IMR-90 (cell line): ENCODE data around the gene TMEM215. TPM values are rescaled to one million over a fixed set of nuclear protein-coding genes. Genes with fewer than 3 reads are reported as not detected.

Experiments
- ATAC-seq: fragments of 200-7000 bp; cut with Tn5 transposase; 2 replicates; pipeline ENCODE4 v1.9.1; 2020; ENCODE audit warnings: low read depth, mild to moderate bottlenecking, moderate library complexity
- BruUV-seq: library from RNA; stranded (reverse); fragments of 400-500 nt; replicated peaks from 2 replicates; lab custom pipeline; 2021; lab: Mats Ljungman, UMichigan
- CTCF ChIA-PET: fragments of 300-600 bp; formaldehyde crosslinking; extraction: SDS; loops from one replicate; lab custom pipeline; 2021; ENCODE audit warnings: antibody characterized with exemption; lab: Yijun Ruan, JAX
- POLR2A ChIA-PET: fragments of 300-600 bp; sonication (Branson Sonifier 250); formaldehyde crosslinking; loops from one replicate; lab custom pipeline; 2022; ENCODE audit warnings: antibody characterized with exemption; ENCODE audit not compliant: unreplicated experiment; lab: Charles Lee
- DNase-seq: peaks from one replicate; pipeline ENCODE4 v3.0.0; 2013
- H2AFZ ChIP-seq: replicated peaks from 2 replicates; pipeline ENCODE3; 2013; ENCODE audit warnings: low read length, mild to moderate bottlenecking; ENCODE audit not compliant: poor library complexity
- H2AK5ac ChIP-seq: 2 replicates; pipeline ENCODE4 v1.6.1; 2013; ENCODE audit warnings: low read depth, low read length, inconsistent platforms
- H2AK9ac ChIP-seq: replicated peaks from 2 replicates; pipeline ENCODE3; 2013; ENCODE audit warnings: mild to moderate bottlenecking, low read depth, low read length, moderate library complexity; ENCODE audit not compliant: poor library complexity
- H2BK120ac ChIP-seq: 2 replicates; pipeline ENCODE4 v1.6.1; 2013; ENCODE audit warnings: low read depth, low read length, inconsistent platforms
- H2BK15ac ChIP-seq: 3 replicates; pipeline ENCODE4 v1.6.1; 2013; ENCODE audit warnings: low read depth, low read length, inconsistent platforms
- H2BK20ac ChIP-seq: 2 replicates; pipeline ENCODE4 v1.6.1; 2013; ENCODE audit warnings: low read depth, mild to moderate bottlenecking, inconsistent platforms, low read length, moderate library complexity
- H2BK5ac ChIP-seq: 2 replicates; pipeline ENCODE4 v1.6.1; 2013; ENCODE audit warnings: mild to moderate bottlenecking, low read depth, low read length, inconsistent platforms; ENCODE audit not compliant: poor library complexity, severe bottlenecking
- H3K14ac ChIP-seq: replicated peaks from 2 replicates; pipeline ENCODE4 v1.6.1; 2013; ENCODE audit warnings: low read depth, low read length, inconsistent platforms
- H3K18ac ChIP-seq: 2 replicates; pipeline ENCODE4 v1.6.1; 2013; ENCODE audit warnings: low read depth, low read length, control low read depth
- H3K23ac ChIP-seq: 2 replicates; pipeline ENCODE4 v1.6.1; 2013; ENCODE audit warnings: low read depth, low read length, inconsistent platforms
- H3K27ac ChIP-seq: 2 replicates; pipeline ENCODE4 v1.5.1; 2013; ENCODE audit warnings: mild to moderate bottlenecking, control low read depth, low read length; ENCODE audit not compliant: insufficient read depth
- H3K27me3 ChIP-seq: 2 replicates; pipeline ENCODE4 v1.6.1; 2013; ENCODE audit warnings: low read length; ENCODE audit not compliant: control insufficient read depth, insufficient read depth
- H3K36me3 ChIP-seq: 2 replicates; pipeline ENCODE4 v1.6.1; 2013; ENCODE audit warnings: low read length, mixed read lengths; ENCODE audit not compliant: control insufficient read depth, insufficient read depth
- H3K4ac ChIP-seq: 2 replicates; pipeline ENCODE4 v1.6.1; 2013; ENCODE audit warnings: low read depth, low read length, inconsistent platforms
- H3K4me1 ChIP-seq: 2 replicates; pipeline ENCODE4 v1.6.1; 2013; ENCODE audit warnings: low read length, mixed read lengths; ENCODE audit not compliant: control insufficient read depth, insufficient read depth
- H3K4me2 ChIP-seq: 2 replicates; pipeline ENCODE4 v1.6.1; 2013; ENCODE audit warnings: low read depth, mild to moderate bottlenecking, control low read depth, low read length, moderate library complexity
- H3K4me3 ChIP-seq: 2 replicates; pipeline ENCODE4 v1.5.1; 2013; ENCODE audit warnings: low read depth, mild to moderate bottlenecking, control low read depth, low read length, moderate library complexity; ENCODE audit not compliant: insufficient read depth
- H3K56ac ChIP-seq: 2 replicates; pipeline ENCODE4 v1.6.1; 2013; ENCODE audit warnings: low read length, inconsistent platforms; ENCODE audit not compliant: insufficient read depth; ENCODE audit errors: extremely low read depth
- H3K79me1 ChIP-seq, 2 experiments: 2 replicates each; pipeline ENCODE4 v1.6.1; 2013; ENCODE audit warnings: low read length in 2 of 2, inconsistent platforms in 1 of 2, low read depth in 1 of 2
- H3K9ac ChIP-seq: 2 replicates; pipeline ENCODE4 v1.6.1; 2013; ENCODE audit warnings: low read depth, low read length, control low read depth
- H3K9me1 ChIP-seq: 2 replicates; pipeline ENCODE4 v1.6.1; 2013; ENCODE audit warnings: low read length, inconsistent platforms; ENCODE audit not compliant: insufficient read depth
- H3K9me3 ChIP-seq: 2 replicates; pipeline ENCODE4 v1.6.1; 2013; ENCODE audit warnings: low read length; ENCODE audit not compliant: control insufficient read depth, insufficient read depth
- H4K20me1 ChIP-seq: 2 replicates; pipeline ENCODE4 v1.6.1; 2013; ENCODE audit warnings: low read length, inconsistent platforms; ENCODE audit not compliant: insufficient read depth
- H4K5ac ChIP-seq: 2 replicates; pipeline ENCODE4 v1.6.1; 2013; ENCODE audit warnings: mild to moderate bottlenecking, low read depth, low read length, control low read depth
- H4K8ac ChIP-seq, 2 experiments: 2 replicates each; pipeline ENCODE4 v1.6.1; 2013; ENCODE audit warnings: low read depth in 2 of 2, low read length in 2 of 2, control low read depth in 1 of 2, inconsistent platforms in 1 of 2
- H4K91ac ChIP-seq: 2 replicates; pipeline ENCODE4 v1.6.1; 2013; ENCODE audit warnings: low read depth, low read length, inconsistent platforms; ENCODE audit not compliant: insufficient read depth
- FOS ChIP-seq: fragments of 150-350 bp; IDR thresholded peaks from 2 replicates; pipeline ENCODE4 v1.6.1; 2016; ENCODE audit warnings: low read depth, low read length
- WGBS, 2 experiments: methylation state at CpG; one replicate each; pipeline versions ENCODE4 v1.1.5 to v1.1.7; 2013; ENCODE audit warnings: missing lambda C conversion rate in 2 of 2; ENCODE audit not compliant: insufficient read length in 1 of 2; ENCODE audit errors: extremely low coverage in 2 of 2; 5-methylcytosine and 5-hydroxymethylcytosine counted together
- dilution Hi-C: fragments of 300-500 bp; cut with HindIII; formaldehyde crosslinking; loops from one replicate; pipeline ENCODE4 v1.14.3; 2018; ENCODE audit warnings: low sequenced_read_pairs; ENCODE audit not compliant: unreplicated experiment
- in situ Hi-C: fragments of 300-500 bp; cut with MboI; formaldehyde crosslinking; loops from 3 replicates; pipeline ENCODE4 v1.14.3; 2019; ENCODE audit warnings: low sequenced_read_pairs, inconsistent platforms, mixed read lengths
- intact Hi-C: fragments of 100-400 bp; cut with micrococcal nuclease; formaldehyde crosslinking; loops from 2 replicates; pipeline ENCODE4 v1.10.0; 2022
- polyA plus RNA-seq, 3 experiments: library from polyadenylated mRNA; depleted of rRNA; stranded (reverse); fragments of >200 nt; gene quantifications; 2 replicates each; pipeline ENCODE4 v1.2.3, GENCODE V29; 2012; ENCODE audit warnings: low replicate concordance in 1 of 3
- total RNA-seq: library from RNA; depleted of rRNA; stranded (reverse); fragments of >200 nt; gene quantifications from 2 replicates; pipeline ENCODE4 v1.2.3, GENCODE V29; 2012

TMEM215 gene
- total and polyA plus RNA-seq, 2 of the 4 experiments (the other 2 are of a cell fraction) = not detected

DNA sequence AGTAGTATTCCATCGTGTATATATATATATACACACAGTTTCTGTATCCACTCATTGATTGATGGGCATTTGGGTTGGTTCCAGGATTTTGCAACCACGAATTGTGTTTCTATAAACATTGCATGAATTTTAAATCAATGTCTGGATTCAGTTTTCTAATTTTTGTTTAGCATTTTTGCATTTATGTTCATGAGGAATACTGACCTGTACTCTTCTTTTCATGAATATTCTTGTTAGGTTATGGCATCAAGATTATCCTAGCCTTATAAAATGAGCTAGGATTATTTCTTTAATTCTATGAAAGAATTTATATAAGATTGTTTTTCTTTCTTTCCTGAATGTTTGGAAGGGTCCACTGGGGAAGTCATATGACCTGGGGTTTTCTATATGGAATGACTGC, 35.3 kb upstream of the TMEM215 start:
- Histone ChIP-seq H2AK9ac (no peak overlapping the region), H2AK5ac (no peak overlapping the region), H3K9me3 (no peaks in the 10 kb centered on the region), H4K20me1 (no peaks in the 10 kb centered on the region), H3K56ac (no peak overlapping the region), H3K27ac (no peak overlapping the region), H2BK120ac (no peak overlapping the region), H3K9ac (no peak overlapping the region), H2BK20ac (no peak overlapping the region), H3K4me2 (no peak overlapping the region), H3K23ac (no peak overlapping the region), H4K5ac (no peak overlapping the region), H3K4ac (no peak overlapping the region), H4K91ac (no peak overlapping the region), H2BK15ac (no peak overlapping the region), H3K18ac (no peak overlapping the region), H2AFZ (no peak overlapping the region), H3K27me3 (no peaks in the 10 kb centered on the region), H3K4me3 (no peak overlapping the region), H2BK5ac (no peak overlapping the region), H3K9me1 (no peaks in the 10 kb centered on the region), H3K4me1 (no peaks in the 10 kb centered on the region), H3K14ac (no peak overlapping the region), H3K36me3 (no peaks in the 10 kb centered on the region), H4K8ac (no peak overlapping the region), H3K79me1 (no peaks in the 10 kb centered on the region)
- dilution Hi-C loops = no loop called here
- DNase-seq (no peak), ATAC-seq (no peak)
- CTCF ChIA-PET = interaction anchor here (0.8 to 1.0 kb wide), 2 partner anchors 30 to 159 kb away, joined by 3 read pairs; no protein-coding TSS in a partner anchor
- POLR2A ChIA-PET = no interaction called here
- BruUV-seq = no TSS peak
- TF ChIP-seq FOS = no peak
- in situ Hi-C loops = no loop called here
- WGBS, 2 experiments = no CpG with 5 or more reads among the region's 2 CpGs
- intact Hi-C loops = loop anchor here (10.0 kb wide), 1 partner anchor 103 kb away; no protein-coding TSS in a partner anchor
